ENCODE results near the gene PSMD5.
A peak's percentile ranks its signal among the peaks of the same experiment; 100 is the strongest.
"Not testable (repeated sequence)": the region's sequence is repeated elsewhere in the genome, so short reads cannot be mapped to it uniquely, and the experiment has no call there.

PSMD5 gene

GRCh38 chr9:120854596-120855327 is 12.0 kb upstream of the PSMD5 start:
- peak; percentile 30 for DNase-seq

- no peak for DNase-seq
These were observed 10.5 kb upstream of the PSMD5 start for GRCh38 chr9:120853198-120853597.

GRCh38 chr9:120852240-120853010 is 9.7 kb upstream of the PSMD5 start:
- no peak for DNase-seq

DNA sequence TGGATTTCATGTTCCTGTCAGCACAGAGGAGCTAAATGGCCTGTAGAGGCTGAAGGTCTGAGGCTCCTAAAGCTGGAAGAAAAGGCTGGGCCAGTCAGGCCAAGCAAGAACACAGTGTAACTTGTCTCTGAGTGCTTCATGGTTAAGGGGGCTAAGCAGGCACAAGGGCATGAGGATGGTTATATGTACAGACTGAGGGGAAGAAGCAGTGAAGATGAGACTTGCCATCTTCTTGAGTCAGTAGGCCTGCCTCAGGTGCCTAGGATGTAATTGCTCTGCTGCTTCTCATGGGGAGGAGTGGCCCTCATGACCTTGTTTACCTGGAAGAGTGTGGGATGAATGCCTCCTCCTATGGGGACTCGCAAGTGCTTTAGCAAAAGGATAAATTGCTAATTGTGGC is 8.7 kb upstream of the PSMD5 start:
- DNase-seq, result no peak

DNA sequence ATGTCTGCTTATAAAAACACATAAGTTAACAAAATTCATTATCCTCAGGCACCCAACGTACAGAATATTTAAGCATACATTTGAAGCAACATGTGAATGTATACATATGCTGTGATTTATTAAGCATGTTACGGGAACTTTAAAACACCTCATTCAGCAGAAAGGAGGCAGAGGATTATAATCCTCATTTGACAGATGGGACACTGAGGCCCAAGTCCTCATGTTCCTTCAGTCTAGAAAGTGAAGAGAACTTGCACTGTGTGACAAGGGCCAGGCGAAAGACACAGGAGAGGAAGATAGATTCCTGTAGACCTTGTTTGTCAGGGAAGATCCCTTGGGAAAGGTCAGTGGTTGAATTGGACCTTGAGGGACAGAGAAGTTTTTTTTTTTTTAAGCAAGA is 7.6 kb upstream of the PSMD5 start:
- DNase-seq, result peak; percentile 49

GRCh38 chr9:120846906-120847305 is 4.2 kb upstream of the PSMD5 start:
- DNase-seq, result no peak

GRCh38 chr9:120846251-120846889 is 3.6 kb upstream of the PSMD5 start:
- no peak for DNase-seq

DNA sequence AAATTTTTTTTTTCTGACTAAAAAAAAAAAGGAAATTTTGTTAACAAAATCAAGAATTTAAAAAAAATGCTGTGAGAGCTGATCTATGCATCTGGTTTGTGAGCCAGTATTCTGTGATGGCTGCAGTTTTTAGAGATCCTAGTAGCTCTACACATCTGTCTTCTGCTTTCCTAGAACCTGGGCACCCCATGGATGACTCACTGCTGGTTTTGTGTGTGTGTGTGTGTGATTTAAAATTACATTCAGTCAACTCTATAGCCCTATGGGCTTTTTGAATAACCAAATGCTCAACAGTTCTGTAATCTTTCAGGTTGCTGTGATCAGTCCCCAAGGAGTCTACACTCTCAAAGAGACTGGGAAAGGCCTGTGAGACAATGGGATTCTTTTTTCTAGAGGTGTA is 2.5 kb upstream of the PSMD5 start:
- no peak for DNase-seq

DNA sequence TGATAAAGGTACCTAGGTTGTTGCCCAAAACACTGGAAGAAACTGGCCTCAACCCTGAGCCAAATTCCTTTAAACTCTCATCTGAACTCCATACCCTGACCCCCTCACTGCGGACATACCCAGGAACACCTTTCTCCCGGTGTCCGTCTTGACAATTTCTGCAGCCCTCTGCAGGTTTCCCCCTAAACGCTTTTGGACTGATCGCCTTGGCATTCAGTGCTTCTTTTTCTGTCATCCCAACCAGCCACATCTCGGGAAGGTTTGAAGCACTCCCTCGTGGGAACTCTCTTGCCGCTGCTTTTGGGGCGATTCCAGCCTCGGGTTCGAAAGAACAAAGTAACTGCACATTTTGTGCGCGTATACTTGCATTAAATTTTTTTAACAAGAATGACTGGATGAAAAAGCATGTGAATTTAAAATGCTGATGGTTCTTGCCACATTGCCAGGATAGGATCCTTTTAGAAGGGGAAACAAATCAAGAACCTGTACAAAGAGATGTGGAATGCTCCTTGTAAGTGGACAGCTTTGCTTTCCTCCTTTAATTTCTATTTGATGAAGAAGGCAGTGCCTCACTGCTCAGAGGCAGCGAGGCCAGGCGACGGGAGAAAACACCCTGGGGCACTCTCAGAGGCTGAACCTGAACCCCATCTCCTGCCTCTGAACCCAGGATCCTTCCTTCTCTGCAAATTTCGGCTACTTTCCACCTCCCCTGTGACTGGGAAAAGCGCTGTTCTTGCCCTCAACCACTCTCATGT is 615 bp downstream of the PSMD5 start:
- peak; percentile 41 for DNase-seq

DNA sequence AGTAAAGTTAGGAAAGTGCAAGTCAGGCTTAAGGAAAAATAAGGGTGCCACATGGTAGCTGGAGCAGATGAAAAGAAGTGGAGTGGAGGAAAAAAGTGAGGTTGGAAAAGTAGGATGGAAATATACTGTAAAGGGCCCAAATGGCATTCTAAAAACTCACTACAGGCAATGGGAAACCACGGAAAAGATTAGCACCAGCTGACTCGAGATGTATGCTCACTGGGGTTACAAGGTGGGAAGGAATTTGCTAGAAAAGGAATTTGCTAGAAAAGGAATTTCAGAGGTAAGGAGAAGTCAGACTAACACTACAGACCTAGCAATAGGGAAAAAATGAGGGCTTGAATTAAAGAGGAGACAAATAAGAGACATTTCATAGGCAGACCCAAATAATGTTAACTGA is 3.6 kb downstream of the PSMD5 start:
- no peak for DNase-seq

DNA sequence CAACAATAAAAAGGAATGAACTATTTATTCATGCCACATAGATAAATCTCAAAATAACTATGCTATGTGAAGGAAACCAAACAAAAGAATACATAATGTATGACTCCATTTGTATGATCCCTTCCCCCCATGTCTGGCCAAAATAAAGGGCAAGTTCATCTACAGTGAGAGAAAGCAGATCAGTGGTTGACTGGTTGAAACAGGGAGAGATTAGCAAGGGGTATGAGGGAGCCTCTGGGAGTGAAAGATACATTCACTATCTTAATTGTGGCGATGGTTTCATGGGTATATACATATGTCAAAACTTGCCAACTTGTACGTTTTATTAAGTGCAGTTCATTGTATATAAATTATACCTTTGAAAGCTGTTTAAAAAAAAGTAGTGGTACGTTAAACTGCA is 4.8 kb downstream of the PSMD5 start:
- no peak for DNase-seq

DNA sequence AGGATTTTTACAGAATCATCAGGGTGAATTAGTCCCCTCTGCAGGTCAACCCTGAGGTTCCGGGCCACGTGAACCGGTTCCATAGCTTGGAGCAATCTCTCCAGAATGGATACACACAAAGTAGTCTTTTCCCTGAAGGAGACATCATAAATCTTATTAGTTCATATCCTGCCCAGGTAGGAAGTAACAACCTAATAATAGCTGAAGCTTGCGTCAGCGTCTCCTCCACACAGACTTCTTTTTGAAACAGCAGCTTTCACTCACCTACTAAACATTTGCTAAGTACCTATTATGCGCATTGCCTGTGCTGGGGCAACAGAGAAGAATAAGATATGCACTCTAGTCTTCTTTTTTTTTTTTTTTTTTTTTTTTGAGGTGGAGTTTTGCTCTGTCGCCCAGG is 9.4 kb downstream of the PSMD5 start:
- no peak for DNase-seq

DNA sequence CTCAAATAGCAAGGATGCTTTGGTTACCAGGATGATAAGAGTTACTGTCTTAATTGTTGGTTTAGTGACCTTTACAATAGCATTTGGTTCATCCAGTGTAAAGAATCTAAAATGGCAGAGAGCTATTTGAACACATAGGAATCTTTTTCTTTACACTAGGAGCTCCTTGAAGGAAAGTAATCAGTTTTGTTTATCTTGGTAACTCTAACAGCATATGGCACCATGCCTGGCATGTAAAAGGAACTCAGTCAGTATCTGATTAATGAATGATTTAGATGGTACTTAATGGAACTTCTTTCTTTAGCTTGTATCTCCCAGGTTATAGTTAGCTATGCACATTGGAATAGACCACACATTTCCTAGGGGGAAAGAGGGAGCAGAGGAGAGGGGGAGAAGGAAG is 9.9 kb downstream of the PSMD5 start:
- no peak for DNase-seq

DNA sequence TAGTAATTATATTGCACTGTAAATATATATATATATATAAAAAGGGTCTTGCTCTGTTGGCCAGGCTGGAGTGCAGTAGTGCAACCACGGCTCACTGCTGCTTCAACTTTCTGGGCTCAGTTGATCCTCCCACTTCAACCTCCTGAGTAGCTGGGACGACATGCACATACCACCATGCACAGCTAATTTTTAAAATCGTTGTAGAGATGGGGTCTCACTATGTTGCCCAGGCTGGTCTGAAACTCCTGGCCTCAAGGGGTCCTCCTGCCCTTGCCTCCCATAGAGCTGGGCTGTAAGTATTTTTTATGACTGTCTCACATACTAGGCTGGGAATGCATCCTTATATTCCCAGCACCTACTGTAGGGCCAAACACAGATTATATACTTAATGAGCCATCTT is 11.9 kb downstream of the PSMD5 start:
- no peak for DNase-seq

DNA sequence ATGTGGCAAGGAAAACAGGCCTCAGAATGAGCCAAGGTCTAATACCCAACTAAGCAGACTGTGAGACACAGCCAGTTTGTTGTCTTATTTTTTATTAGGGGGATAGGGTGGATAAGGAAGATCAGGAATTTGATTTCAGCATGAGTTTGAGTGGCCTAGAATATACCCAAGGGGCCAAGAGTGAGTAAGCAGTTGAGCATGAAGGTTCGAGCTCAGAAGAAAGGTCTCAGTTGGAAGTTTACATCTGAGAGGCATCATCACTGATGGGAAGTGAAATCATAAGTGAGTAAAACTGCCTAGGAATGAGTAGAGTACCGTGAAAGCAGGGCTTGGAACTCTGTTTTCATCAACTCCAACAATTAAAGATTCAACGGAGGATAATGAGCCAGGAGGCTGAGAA is 12.6 kb downstream of the PSMD5 start:
- no peak for DNase-seq

GRCh38 chr9:120829650-120830049 is 13.1 kb downstream of the PSMD5 start:
- DNase-seq, result no peak

GRCh38 chr9:120820095-120820494 is 22.6 kb downstream of the PSMD5 start:
- DNase-seq, result no peak

GRCh38 chr9:120818595-120818994 is 24.1 kb downstream of the PSMD5 start:
- no peak for DNase-seq

DNA sequence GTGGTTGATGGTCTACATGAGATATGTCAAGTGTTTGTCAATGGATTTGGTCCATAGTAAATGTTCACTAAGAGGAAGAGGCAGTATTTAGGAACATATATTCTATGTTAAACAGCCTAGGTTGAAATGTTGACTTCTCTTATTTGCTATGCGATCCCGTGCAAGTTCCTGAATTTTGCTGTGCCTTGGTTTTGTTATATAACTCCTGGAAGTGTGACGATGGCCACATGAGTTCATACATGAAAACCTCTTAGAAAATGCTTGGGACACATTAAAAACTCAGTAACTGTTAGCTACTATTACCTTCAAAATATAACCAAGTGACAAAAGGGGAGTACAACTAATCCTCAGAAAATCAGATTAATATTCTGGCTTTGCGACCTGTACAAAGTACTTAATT is 27.6 kb downstream of the PSMD5 start:
- no peak for DNase-seq

DNA sequence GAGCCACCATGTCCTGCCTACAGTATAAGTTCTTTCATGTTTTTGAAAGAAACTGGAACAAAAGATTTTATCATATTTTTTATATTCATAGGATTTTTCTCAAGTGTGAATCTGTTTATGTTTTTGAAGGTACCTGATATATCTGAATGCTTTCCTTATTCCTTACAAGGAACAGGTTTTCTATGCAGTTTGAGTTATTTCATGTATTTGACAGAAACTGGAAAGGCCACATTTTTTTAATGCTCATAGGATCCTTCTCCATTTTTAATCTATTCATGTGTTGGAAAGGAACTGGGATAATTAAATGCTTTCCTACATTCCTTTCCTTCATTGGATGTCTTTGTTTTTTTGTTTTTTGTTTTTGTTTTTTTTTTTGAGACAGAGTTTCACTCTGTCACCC is 33.8 kb downstream of the PSMD5 start:
- no peak for DNase-seq

GRCh38 chr9:120807607-120808379 is 34.9 kb downstream of the PSMD5 start:
- DNase-seq, result no peak

- not testable (repeated sequence) for DNase-seq
These were observed 37.8 kb downstream of the PSMD5 start for GRCh38 chr9:120804784-120805363.
